H9 (cell line): ENCODE data around the gene EIF5A. TPM values are rescaled to one million over a fixed set of nuclear protein-coding genes. Genes with fewer than 3 reads are reported as not detected.

ENCODE experiments used
- DNase-seq: peaks from one replicate; pipeline ENCODE4 v3.0.0-alpha.2; 2017
- H2AFZ ChIP-seq: one replicate; pipeline ENCODE4 v1.6.1; 2013; ENCODE audit warnings: mild to moderate bottlenecking, low read length, control low read depth, moderate library complexity
- H2AK5ac ChIP-seq: 2 replicates; pipeline ENCODE4 v1.6.1; 2013; ENCODE audit warnings: low read length, control low read depth, mixed read lengths; ENCODE audit not compliant: insufficient read length
- H2BK120ac ChIP-seq: one replicate; pipeline ENCODE4 v1.6.1; 2013; ENCODE audit warnings: low read depth, mild to moderate bottlenecking, low read length, control low read depth, inconsistent platforms; ENCODE audit not compliant: poor library complexity, severe bottlenecking
- H2BK12ac ChIP-seq: 2 replicates; pipeline ENCODE4 v1.6.1; 2013; ENCODE audit warnings: low read length, control low read depth, mixed read lengths, low read depth; ENCODE audit not compliant: insufficient read length
- H2BK15ac ChIP-seq: 2 replicates; pipeline ENCODE4 v1.6.1; 2013; ENCODE audit warnings: low read depth, low read length, control low read depth
- H2BK20ac ChIP-seq: one replicate; pipeline ENCODE4 v1.6.1; 2013; ENCODE audit warnings: low read depth, mild to moderate bottlenecking, low read length, control low read depth, inconsistent platforms; ENCODE audit not compliant: poor library complexity, severe bottlenecking
- H2BK5ac ChIP-seq: 2 replicates; pipeline ENCODE4 v1.6.1; 2013; ENCODE audit warnings: low read length, control low read depth, mixed read lengths; ENCODE audit not compliant: insufficient read length
- H3K14ac ChIP-seq: 2 replicates; pipeline ENCODE4 v1.6.1; 2013; ENCODE audit warnings: low read length, control low read depth; ENCODE audit not compliant: insufficient read depth
- H3K18ac ChIP-seq: 2 replicates; pipeline ENCODE4 v1.6.1; 2013; ENCODE audit warnings: low read depth, mild to moderate bottlenecking, mixed read lengths, low read length, control low read depth; ENCODE audit not compliant: insufficient read length
- H3K23ac ChIP-seq: 2 replicates; pipeline ENCODE4 v1.6.1; 2013; ENCODE audit warnings: low read length, control low read depth, mixed read lengths, low read depth; ENCODE audit not compliant: insufficient read length
- H3K23me2 ChIP-seq: 2 replicates; pipeline ENCODE4 v1.6.1; 2013; ENCODE audit warnings: low read depth, mild to moderate bottlenecking, mixed read lengths, low read length, control low read depth; ENCODE audit not compliant: insufficient read length, poor library complexity, severe bottlenecking
- H3K27ac ChIP-seq: 2 replicates; pipeline ENCODE4 v1.5.1; 2013; ENCODE audit warnings: low read length, control low read depth, mixed read lengths, low read depth; ENCODE audit not compliant: insufficient read length
- H3K27me3 ChIP-seq: 2 replicates; pipeline ENCODE4 v1.6.1; 2013; ENCODE audit warnings: low read length, control low read depth, inconsistent platforms; ENCODE audit not compliant: insufficient read depth
- H3K4ac ChIP-seq: 2 replicates; pipeline ENCODE4 v1.6.1; 2013; ENCODE audit warnings: low read depth, mild to moderate bottlenecking, control low read depth, inconsistent platforms, low read length, moderate library complexity
- H3K4me1 ChIP-seq: 2 replicates; pipeline ENCODE4 v1.6.1; 2013; ENCODE audit warnings: low read length, control low read depth, inconsistent platforms; ENCODE audit not compliant: insufficient read depth
- H3K4me2 ChIP-seq: 2 replicates; pipeline ENCODE4 v1.6.1; 2013; ENCODE audit warnings: low read length, control low read depth, mixed read lengths; ENCODE audit not compliant: insufficient read length, insufficient read depth
- H3K56ac ChIP-seq: 2 replicates; pipeline ENCODE4 v1.6.1; 2013; ENCODE audit warnings: low read depth, mild to moderate bottlenecking, mixed read lengths, low read length, control low read depth; ENCODE audit not compliant: insufficient read length
- H3K79me1 ChIP-seq: 2 replicates; pipeline ENCODE4 v1.6.1; 2013; ENCODE audit warnings: low read depth, mild to moderate bottlenecking, moderate library complexity, low read length, control low read depth, inconsistent platforms; ENCODE audit not compliant: insufficient read depth, poor library complexity, severe bottlenecking
- H3K79me2 ChIP-seq: 2 replicates; pipeline ENCODE4 v1.6.1; 2013; ENCODE audit warnings: low read length, control low read depth, inconsistent platforms; ENCODE audit not compliant: insufficient read depth
- H3K9ac ChIP-seq: 2 replicates; pipeline ENCODE4 v1.6.1; 2013; ENCODE audit warnings: low read length, control low read depth, mixed read lengths; ENCODE audit not compliant: insufficient read length; ENCODE audit errors: extremely low read depth
- H3K9me3 ChIP-seq: one replicate; pipeline ENCODE4 v1.6.1; 2013; ENCODE audit warnings: low read depth, low read length, inconsistent platforms; ENCODE audit not compliant: control insufficient read depth
- H3T11ph ChIP-seq: one replicate; pipeline ENCODE4 v1.6.1; 2013; ENCODE audit warnings: mild to moderate bottlenecking, low read length, control low read depth, inconsistent platforms
- H4K20me1 ChIP-seq: one replicate; pipeline ENCODE4 v1.6.1; 2013; ENCODE audit not compliant: control insufficient read depth, insufficient read length, insufficient read depth
- H4K5ac ChIP-seq: 2 replicates; pipeline ENCODE4 v1.6.1; 2013; ENCODE audit warnings: low read depth, mild to moderate bottlenecking, mixed read lengths, low read length, control low read depth; ENCODE audit not compliant: insufficient read length
- H4K8ac ChIP-seq: replicated peaks from 2 replicates; pipeline ENCODE4 v1.6.1; 2013; ENCODE audit warnings: low read length, control low read depth, mixed read lengths, low read depth; ENCODE audit not compliant: insufficient read length
- H4K91ac ChIP-seq: 2 replicates; pipeline ENCODE4 v1.6.1; 2013; ENCODE audit warnings: low read depth, mild to moderate bottlenecking, moderate library complexity, mixed read lengths, low read length, control low read depth; ENCODE audit not compliant: insufficient read length
- H3K27ac Mint-ChIP-seq, 3 experiments: 2 replicates in 2 of 3; 3 replicates in 1 of 3; pipeline ENCODE4 v1.8.0; 2020 to 2021; ENCODE audit warnings: mixed read lengths in 3 of 3, mild to moderate bottlenecking in 1 of 3, moderate library complexity in 1 of 3
- H3K27me3 Mint-ChIP-seq: 2 replicates; pipeline ENCODE4 v1.8.0; 2021; ENCODE audit warnings: low read depth, mild to moderate bottlenecking, moderate library complexity, mixed read lengths
- H3K36me3 Mint-ChIP-seq, 3 experiments: 2 replicates in 2 of 3; 3 replicates in 1 of 3; pipeline ENCODE4 v1.8.0; 2020 to 2021; ENCODE audit warnings: low read depth in 3 of 3, mixed read lengths in 3 of 3; ENCODE audit not compliant: insufficient read depth in 1 of 3
- H3K4me1 Mint-ChIP-seq, 2 experiments: 2 replicates each; pipeline ENCODE4 v1.8.0; 2020; ENCODE audit warnings: mixed read lengths in 2 of 2
- H3K4me3 Mint-ChIP-seq, 2 experiments: 2 replicates in 1 of 2; 3 replicates in 1 of 2; pipeline ENCODE4 v1.8.0; 2020 to 2021; ENCODE audit warnings: mild to moderate bottlenecking in 2 of 2, mixed read lengths in 2 of 2, moderate library complexity in 1 of 2
- H3K9me3 Mint-ChIP-seq, 2 experiments: 2 replicates in 1 of 2; 3 replicates in 1 of 2; pipeline ENCODE4 v1.8.0; 2020; ENCODE audit warnings: mild to moderate bottlenecking in 2 of 2, mixed read lengths in 2 of 2, moderate library complexity in 1 of 2
- WGBS: extraction: QIAGEN DNeasy Blood & Tissue Kit; methylation state at CpG from one replicate; pipeline ENCODE4 v1.1.7; 2013; ENCODE audit warnings: missing lambda C conversion rate, low lambda C conversion rate, mixed read lengths; ENCODE audit not compliant: insufficient read length; ENCODE audit errors: extremely low coverage; 5-methylcytosine and 5-hydroxymethylcytosine counted together
- total RNA-seq: library from RNA; stranded (reverse); gene quantifications from 2 replicates; pipeline ENCODE4 v1.2.1, GENCODE V29; 2021
- TF ChIP-seq, protein P1 (sequence below): fragments of 200-600 bp; sonication (generic); conservative IDR thresholded peaks from 3 replicates; pipeline ENCODE4 v1.8.0; 2021; ENCODE audit warnings: antibody characterized with exemption, mild to moderate bottlenecking

The EIF5A gene
- total RNA-seq, 1 experiment from 2014 or later, result 978 TPM

GRCh38 chr17:7279448-7279847 lies 28.0 kb upstream of the EIF5A start:
- H3K14ac ChIP-seq, result no peak overlapping the region
- H2AK5ac ChIP-seq, result no peak overlapping the region
- Mint-ChIP-seq H3K27me3 (peaks cover 14% of the 10 kb centered on the region), H3K4me3 (peak overlapping the region in 1 of 2 experiments; percentile 59; a peak in 2 of 5 replicates), H3K4me1 (peaks cover 16 to 23% of the 10 kb centered on the region in 2 experiments), H3K9me3 (no peaks in the 10 kb centered on the region), H3K36me3 (peaks cover 0 to 2% (median 0%) of the 10 kb centered on the region in 3 experiments; a peak in 2 of 7 replicates), H3K27ac (no peak overlapping the region)
- H2BK20ac ChIP-seq, result no peak overlapping the region
- H3K27ac ChIP-seq, result no peak overlapping the region
- H3K79me2 ChIP-seq, result no peaks in the 10 kb centered on the region
- H3K27me3 ChIP-seq, result no peaks in the 10 kb centered on the region
- TF ChIP-seq, protein P1, sequence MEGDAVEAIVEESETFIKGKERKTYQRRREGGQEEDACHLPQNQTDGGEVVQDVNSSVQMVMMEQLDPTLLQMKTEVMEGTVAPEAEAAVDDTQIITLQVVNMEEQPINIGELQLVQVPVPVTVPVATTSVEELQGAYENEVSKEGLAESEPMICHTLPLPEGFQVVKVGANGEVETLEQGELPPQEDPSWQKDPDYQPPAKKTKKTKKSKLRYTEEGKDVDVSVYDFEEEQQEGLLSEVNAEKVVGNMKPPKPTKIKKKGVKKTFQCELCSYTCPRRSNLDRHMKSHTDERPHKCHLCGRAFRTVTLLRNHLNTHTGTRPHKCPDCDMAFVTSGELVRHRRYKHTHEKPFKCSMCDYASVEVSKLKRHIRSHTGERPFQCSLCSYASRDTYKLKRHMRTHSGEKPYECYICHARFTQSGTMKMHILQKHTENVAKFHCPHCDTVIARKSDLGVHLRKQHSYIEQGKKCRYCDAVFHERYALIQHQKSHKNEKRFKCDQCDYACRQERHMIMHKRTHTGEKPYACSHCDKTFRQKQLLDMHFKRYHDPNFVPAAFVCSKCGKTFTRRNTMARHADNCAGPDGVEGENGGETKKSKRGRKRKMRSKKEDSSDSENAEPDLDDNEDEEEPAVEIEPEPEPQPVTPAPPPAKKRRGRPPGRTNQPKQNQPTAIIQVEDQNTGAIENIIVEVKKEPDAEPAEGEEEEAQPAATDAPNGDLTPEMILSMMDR, result no peak
- H3K9me3 ChIP-seq, result no peaks in the 10 kb centered on the region
- no peak overlapping the region for H2BK15ac ChIP-seq
- no peaks in the 10 kb centered on the region for H4K20me1 ChIP-seq
- H3K4ac ChIP-seq, result no peak overlapping the region
- H3K18ac ChIP-seq, result no peak overlapping the region
- H4K91ac ChIP-seq, result no peak overlapping the region
- no peak overlapping the region for H2BK12ac ChIP-seq
- no peak overlapping the region for H3K9ac ChIP-seq
- H4K5ac ChIP-seq, result no peak overlapping the region
- H3K23me2 ChIP-seq, result peaks cover 12% of the 10 kb centered on the region
- no peak for DNase-seq
- no peak overlapping the region for H3K4me2 ChIP-seq
- H2BK120ac ChIP-seq, result no peak overlapping the region
- H3K79me1 ChIP-seq, result no peaks in the 10 kb centered on the region
- H4K8ac ChIP-seq, result no peak overlapping the region
- no peak overlapping the region for H3T11ph ChIP-seq
- WGBS, result no CpG with 5 or more reads among the region's 8 CpGs
- H3K56ac ChIP-seq, result no peak overlapping the region
- no peak overlapping the region for H2AFZ ChIP-seq
- peaks cover 4% of the 10 kb centered on the region; the same call in 1 of the 2 replicates for H3K4me1 ChIP-seq
- H3K23ac ChIP-seq, result no peak overlapping the region
- no peak overlapping the region for H2BK5ac ChIP-seq
